Endothelial cell of hepatic sinusoid (primary cell): ENCODE measurements around the gene HNRNPL.

ENCODE experiments used
- in situ Hi-C: cut with HindIII; loops from 2 replicates; pipeline ENCODE4 v1.10.0; 2017; ENCODE audit warnings: low sequenced_read_pairs

HNRNPL gene

DNA sequence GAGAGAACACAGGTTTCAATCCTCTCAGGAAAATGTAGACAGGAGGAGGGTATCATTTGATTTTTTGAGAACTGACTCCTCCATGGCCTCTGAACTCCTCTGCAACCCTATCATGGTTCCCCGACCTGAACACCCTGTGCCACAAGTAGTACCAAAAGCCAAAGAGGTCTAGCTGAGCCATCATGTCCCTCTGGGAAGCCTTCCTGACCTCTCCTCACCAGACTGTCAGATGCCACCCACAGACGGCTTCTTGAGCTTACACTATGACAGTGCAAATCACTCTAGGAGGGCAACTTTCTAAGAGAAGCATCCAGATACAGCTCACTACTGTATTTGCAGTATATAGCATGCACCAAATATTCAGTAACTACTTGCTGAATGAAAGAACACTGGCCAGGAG is 3.7 kb downstream of the HNRNPL start:
- in situ Hi-C loops: loop anchor here (10.0 kb wide), 1 partner anchor 71 kb away; the partner anchor contains the start of gene LGALS7

DNA sequence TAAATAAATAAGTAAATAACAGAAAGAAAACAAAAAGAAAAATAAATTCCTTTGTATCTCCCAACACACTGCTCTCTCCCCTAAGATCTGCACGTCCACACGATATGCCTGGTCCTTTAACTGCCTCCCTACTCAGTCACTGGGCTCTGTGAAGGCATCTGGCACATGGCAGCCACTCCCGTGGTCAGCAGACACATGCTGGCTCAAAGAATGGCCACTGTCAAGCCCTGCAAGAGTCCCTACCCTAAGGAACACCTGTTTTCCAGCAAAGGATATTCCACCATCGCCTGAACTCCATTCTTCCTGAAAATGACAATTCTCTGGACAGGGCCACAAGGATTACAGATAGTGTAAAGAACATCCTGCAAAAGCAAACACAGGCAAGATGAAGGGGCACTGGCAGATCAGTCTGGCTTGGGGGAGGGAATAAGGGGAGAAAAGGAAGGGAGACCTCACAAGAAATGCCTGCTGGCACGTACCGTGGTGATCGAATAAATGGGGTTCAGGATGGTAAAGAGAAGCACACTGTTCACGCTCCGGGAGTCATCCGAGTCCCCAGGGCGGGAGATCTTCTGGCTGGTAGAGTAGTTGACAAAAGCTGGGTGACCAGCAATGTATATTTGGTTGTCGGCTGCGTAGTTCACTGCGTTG is 4.3 kb downstream of the HNRNPL start:
- in situ Hi-C loops: loop anchor here (10.0 kb wide), 1 partner anchor 71 kb away; the partner anchor contains the start of gene LGALS7

DNA sequence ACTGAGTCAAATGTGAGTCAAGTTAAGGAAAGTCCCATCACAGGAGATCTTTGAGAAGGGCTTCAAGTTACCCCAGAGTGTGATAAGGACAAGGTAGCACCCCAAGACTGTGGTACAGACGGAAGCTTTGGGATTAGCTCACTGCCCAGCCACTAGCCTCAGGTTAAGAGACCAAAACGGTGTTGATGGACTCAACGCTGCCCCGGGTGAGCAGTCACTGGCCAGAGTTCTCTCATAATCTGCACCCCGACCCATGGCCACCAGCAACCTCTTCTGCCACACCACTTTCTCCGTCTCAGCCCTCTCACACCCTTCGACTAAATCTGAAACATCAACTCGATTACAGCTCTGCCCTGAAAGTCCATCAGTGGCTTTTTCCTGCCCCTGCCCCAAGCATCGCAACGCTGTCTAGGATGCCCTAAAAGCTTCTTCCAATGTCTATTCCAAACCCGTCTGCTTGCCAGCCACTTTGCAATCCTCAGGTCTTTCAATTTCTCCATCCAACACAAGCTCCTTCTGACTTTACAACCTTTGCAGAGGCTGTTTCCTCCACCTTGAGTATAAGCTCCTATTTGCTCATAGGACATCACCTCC is 5.6 kb downstream of the HNRNPL start:
- in situ Hi-C loops: loop anchor here (10.0 kb wide), 1 partner anchor 69 kb away; the partner anchor contains the start of gene LGALS7

DNA sequence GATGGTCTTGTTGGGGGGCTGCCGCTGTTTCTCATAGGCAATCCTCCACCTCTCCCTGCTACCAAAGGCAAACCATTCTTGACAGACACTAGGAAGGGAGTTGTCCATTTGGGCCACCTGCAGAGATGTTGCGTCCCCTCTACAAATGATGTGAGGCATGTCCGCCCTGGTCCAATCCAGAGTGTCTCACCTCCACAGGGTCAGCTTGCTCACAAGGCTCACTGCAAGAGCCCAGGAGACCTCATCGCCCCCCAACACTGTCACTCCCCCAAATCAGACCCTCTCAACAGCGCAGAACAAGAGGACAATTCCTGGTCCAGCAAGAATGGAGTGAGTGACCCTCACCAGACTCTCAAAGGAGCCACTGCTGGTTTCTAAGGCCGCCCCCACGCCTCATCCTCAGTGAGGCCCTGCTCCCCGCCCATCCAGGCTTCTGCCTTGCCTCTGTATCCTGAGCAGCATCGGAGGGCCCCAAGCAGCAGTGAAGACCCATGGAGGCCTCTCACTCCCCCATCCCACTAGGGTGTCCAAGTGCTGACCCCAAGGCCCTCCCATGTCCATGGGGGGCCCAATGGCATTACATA is 6.5 kb downstream of the HNRNPL start:
- in situ Hi-C loops: loop anchor here (10.0 kb wide), 1 partner anchor 68 kb away; the partner anchor contains the start of gene LGALS7

DNA sequence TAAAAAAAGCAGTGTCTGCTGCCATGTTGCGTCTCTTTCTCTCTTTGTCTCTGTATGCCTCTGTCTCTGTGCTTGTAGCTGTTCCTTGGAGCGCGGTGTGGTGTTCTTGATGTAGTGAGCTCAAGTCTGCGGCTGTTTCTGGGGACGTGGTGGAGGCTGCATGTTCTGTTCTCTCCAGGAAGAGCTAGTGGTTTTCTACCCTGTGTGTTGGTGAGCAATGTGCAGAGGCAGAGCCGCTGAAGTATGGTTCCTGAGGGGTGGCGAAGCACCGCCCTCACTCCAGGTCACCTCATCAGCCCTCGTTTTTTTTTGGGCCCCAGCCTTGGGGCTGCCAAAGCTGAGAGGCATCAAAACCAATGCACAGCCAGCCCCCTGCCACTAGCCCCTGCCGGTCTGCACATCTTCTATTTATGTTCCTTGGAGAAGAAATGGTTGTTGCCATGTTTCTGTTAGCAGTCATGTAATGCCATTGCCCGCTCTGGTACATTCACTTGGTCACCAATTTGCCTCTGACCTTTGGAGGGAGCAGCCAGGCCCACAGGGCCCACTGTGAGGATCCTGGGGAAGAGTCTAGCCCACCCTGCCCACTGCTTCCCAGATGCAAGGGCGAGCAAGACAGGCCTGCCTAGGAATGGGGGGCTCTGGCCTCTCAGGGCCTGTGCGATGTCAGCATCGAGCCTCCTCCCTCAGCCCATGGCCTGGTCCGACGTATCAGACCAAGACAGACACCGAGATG is 7.2 kb downstream of the HNRNPL start:
- in situ Hi-C loops: loop anchor here (10.0 kb wide), 1 partner anchor 68 kb away; the partner anchor contains the start of gene LGALS7

- in situ Hi-C loops: loop anchor here (10.0 kb wide), 1 partner anchor 67 kb away; the partner anchor contains the start of gene LGALS7
Measured at GRCh38 chr19:38841787-38842438, 7.9 kb downstream of the HNRNPL start.

DNA sequence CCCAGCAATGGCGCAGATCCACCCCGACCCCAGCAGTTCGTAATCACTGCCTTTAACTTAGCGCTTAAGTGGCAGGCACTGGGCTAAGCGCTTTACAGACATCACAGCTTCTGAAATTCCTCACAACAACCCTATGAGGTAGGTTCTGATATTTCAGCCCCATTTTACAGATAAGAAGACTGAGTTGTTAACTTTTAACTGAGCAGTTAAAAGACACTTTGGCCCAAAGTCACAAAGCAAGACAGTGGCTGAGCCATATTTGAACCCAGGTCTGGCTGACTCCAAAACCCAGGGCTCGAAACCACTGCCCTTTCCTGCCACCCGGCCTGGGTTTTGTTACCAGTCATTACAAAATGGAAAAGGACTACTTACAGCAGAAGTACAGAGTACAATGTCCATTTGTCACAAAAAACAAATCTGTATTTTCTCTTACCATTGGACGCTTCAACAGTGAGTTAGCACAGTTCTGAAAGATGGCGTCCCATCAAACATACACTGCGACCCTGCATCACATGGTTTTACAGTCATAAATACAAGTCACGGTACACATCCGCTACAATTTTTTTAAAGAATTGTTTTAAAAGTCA is 8.5 kb downstream of the HNRNPL start:
- in situ Hi-C loops: loop anchor here (10.0 kb wide), 1 partner anchor 66 kb away; the partner anchor contains the start of gene LGALS7

- in situ Hi-C loops: loop anchor here (10.0 kb wide), 1 partner anchor 66 kb away; the partner anchor contains the start of gene LGALS7
Measured at GRCh38 chr19:38840583-38840968, 9.2 kb downstream of the HNRNPL start.

DNA sequence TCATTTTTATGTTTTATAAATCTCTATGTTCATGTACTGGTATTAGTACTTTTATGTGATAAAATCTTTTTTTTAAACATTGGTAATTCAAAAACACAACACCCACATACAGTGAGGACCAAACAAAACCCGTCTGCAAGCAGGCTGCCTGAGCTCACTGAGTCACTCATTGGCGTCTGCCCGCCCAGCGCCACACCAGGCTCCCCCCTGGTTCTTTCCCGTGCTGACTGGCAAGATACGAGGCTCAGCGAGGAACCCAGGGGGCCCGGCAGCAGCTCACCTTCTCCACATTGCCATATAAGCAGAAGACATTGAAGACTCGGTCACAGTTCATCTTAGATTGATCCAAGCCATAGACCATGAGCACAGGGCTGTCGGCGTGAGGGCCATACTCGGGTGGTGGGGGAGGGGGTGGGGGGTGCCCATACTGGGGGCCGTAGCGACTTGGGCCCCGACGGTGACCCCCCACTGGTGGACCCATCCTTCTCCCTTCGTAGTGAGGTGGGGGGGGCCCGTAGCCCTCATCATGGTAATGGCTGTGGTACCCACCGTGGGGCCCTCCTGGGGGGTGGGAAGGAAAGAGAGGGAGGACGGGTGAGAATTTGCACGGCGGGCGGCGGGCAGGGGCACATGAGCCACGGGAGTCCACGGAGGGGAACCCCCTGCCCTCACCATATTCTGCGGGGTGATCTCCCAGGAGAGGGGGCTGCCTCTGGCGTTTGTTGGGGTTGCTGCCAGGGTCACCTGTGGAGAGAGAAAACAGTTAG is 9.8 kb downstream of the HNRNPL start:
- in situ Hi-C loops: loop anchor here (10.0 kb wide), 1 partner anchor 65 kb away; the partner anchor contains the start of gene LGALS7

DNA sequence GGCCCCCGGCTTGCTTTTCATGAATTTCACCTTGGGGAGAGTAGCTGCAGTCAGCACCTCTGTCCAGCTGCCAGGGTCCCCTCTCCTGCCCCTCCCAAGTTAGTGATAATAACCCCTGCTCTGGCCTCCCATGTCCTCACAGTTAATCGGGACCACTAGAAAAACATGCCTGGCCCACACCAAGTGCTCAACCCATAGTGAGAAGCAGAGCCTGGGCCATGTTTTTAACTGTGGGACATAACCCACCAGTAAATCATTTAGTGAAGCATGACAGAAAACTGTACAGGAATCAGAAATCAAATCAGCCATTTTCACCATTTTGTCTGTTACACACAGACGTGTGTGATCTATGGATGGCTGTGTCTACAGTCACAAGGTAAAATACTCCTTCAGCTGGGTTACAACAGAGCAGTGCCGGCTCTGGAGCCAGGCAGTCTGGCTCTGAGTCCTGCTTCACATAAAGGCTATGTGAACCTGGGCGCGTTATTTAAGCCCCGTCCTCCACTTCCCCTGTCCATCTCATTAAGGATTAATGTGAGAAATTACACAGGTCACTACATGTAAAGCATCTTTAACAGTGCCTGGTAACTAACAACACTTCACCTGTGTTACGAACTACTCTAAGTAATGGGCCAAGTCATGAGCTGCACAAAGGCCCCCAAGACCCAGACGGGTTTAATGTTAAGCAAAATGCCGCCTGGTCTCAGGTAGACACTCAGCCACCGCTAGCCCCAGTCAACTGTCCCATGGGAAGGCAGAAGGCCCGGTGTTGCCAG is 10.6 kb downstream of the HNRNPL start:
- in situ Hi-C loops: no loop called here

DNA sequence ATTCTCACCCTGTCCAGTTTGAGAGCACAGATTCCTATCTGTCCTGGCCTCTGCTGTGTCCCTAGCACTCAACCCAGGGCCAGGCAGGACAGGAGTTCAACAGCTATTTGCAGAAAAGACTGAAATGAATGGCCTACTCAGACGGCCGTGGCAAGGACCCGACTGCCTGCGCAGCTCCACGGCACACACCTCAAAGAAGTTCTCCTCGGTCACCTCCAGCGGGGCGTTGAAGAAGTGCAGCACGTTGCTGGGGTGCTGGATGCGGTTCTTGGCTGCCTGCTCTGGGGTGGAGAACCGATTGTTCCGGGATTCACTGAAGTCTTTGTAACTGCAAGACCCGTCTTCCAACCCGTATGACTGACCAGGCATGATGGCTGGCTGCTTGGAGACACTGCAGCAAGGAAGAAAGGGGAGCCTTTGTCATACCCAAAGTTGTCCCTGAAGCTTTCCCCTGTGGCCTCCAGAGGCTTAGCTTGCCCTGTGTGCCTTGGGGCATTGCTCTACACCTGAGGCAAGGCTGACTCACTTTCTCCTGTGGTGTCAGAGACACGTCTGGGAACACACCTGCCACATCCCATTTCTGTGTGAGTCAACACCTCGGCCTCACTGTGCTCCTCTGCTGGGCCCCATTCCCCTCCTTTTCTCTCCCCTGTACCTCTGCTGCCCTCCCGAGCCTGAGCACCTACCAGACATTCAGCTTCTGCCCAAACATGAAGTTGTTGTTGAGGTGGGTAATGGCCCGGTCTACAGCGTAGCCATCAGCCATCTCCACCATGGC is 11.4 kb downstream of the HNRNPL start:
- in situ Hi-C loops: no loop called here

GRCh38 chr19:38837656-38838121 is 12.1 kb downstream of the HNRNPL start:
- in situ Hi-C loops: no loop called here

- in situ Hi-C loops: no loop called here
Measured at GRCh38 chr19:38836983-38837626, 12.7 kb downstream of the HNRNPL start.

GRCh38 chr19:38836159-38836982 is 13.4 kb downstream of the HNRNPL start:
- in situ Hi-C loops: no loop called here

DNA sequence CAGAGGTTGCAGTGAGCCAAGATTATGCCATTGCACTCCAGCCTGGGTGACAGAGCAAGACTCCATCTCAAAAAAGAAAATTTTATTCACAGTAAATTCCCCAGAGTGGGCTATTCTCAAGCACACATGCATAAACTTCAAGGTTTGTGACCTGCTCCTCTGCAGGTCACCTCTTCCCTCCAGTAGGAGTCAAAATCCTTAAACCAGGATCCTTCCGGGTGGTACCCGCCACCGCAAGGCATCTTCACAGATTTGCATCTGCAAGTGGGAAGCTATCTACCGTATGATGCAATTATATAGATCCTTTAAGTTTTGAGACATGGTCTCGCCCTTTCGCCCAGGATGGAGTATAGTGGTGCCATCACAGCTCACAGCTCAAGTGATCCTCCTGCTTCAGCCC is 15.2 kb downstream of the HNRNPL start:
- in situ Hi-C loops: no loop called here

GRCh38 chr19:38834104-38834490 is 15.7 kb downstream of the HNRNPL start:
- in situ Hi-C loops: no loop called here

DNA sequence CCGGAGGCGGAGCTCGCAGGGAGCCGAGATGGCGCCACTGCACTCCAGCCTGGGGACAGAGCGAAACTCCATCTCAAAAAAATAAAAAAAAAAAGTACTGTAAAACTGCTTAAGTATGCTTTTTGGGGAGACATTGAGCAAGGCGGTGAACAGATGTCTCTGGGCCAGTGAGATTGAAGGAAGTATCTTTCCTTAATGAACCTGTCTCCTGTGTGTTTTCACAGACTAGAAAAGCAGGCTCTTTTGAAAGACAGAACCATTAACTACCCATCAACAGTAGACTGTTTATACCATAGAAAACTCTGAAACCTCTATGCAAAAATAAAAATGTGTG is 16.7 kb downstream of the HNRNPL start:
- in situ Hi-C loops: no loop called here
